NB4 (cell line): ENCODE data around the gene DCLRE1C.

Source experiments
- DNase-seq: peaks from one replicate; pipeline ENCODE4 v3.0.0; 2010; ENCODE audit warnings: low read depth
- H3K4me3 ChIP-seq: one replicate; pipeline ENCODE4 v1.5.1; 2011; ENCODE audit warnings: mild to moderate bottlenecking, low read depth, low read length, moderate library complexity
- CTCF ChIP-seq: IDR thresholded peaks from one replicate; pipeline ENCODE4 v1.5.1; 2012; ENCODE audit warnings: low read depth, low read length
- MAX ChIP-seq: IDR thresholded peaks from 2 replicates; pipeline ENCODE4 v1.6.1; 2011; ENCODE audit warnings: low read depth, low read length
- MYC ChIP-seq: IDR thresholded peaks from 2 replicates; pipeline ENCODE4 v1.6.1; 2011; ENCODE audit warnings: low read depth, low read length
- POLR2A ChIP-seq: IDR thresholded peaks from 2 replicates; pipeline ENCODE4 v1.6.1; 2011; ENCODE audit warnings: mild to moderate bottlenecking; ENCODE audit not compliant: insufficient read length; ENCODE audit errors: extremely low read depth

Gene DCLRE1C

GRCh38 chr10:14904864-14905263 lies 49.0 kb downstream of the DCLRE1C start:
- no peak overlapping the region for H3K4me3 ChIP-seq
- TF ChIP-seq MAX (no peak), POLR2A (no peak), MYC (no peak), CTCF (no peak)
- DNase-seq = no peak

GRCh38 chr10:14904316-14904732 lies 49.6 kb downstream of the DCLRE1C start:
- peak; percentile 42 for DNase-seq
- no peak overlapping the region for H3K4me3 ChIP-seq
- TF ChIP-seq MAX (no peak), CTCF (peak; percentile 38), MYC (no peak), POLR2A (no peak)

GRCh38 chr10:14891151-14891550 lies 62.7 kb downstream of the DCLRE1C start:
- no peak for DNase-seq
- TF ChIP-seq MAX (no peak), CTCF (no peak), POLR2A (no peak), MYC (no peak)
- H3K4me3 ChIP-seq = no peak overlapping the region

- TF ChIP-seq MAX (no peak), CTCF (no peak), POLR2A (no peak), MYC (no peak)
- no peak overlapping the region for H3K4me3 ChIP-seq
- peak; percentile 9 for DNase-seq
Observed at GRCh38 chr10:14889318-14889717, 64.6 kb downstream of the DCLRE1C start.

GRCh38 chr10:14884082-14884481 lies 69.8 kb downstream of the DCLRE1C start:
- TF ChIP-seq CTCF = no peak
- no peak for TF ChIP-seq MAX
- TF ChIP-seq POLR2A = no peak
- TF ChIP-seq MYC = no peak
- DNase-seq = peak; percentile 15
- H3K4me3 ChIP-seq = no peak overlapping the region

- peak overlapping the region; percentile 77 for H3K4me3 ChIP-seq
- peak; percentile 9 for DNase-seq
- TF ChIP-seq MAX = no peak
- TF ChIP-seq POLR2A = no peak
- no peak for TF ChIP-seq MYC
- no peak for TF ChIP-seq CTCF
Observed at GRCh38 chr10:14880229-14880628, 73.7 kb downstream of the DCLRE1C start.
